Measurements from ENCODE around the gene OGDH. TPM values are rescaled to one million over a fixed set of nuclear protein-coding genes. Genes with fewer than 3 reads are reported as not detected.

Gene OGDH
- total and polyA plus RNA-seq, 2 of the 4 experiments (the other 2 are of a cell fraction): 47.4 to 56.5 TPM

- Histone ChIP-seq H3K79me1 (ENCODE audit: low read depth in 1 of 2, low read length in 2 of 2) (peaks cover 0 to 8% of the 10 kb centered on the region in 2 experiments; a peak in 2 of 4 replicates), H2BK20ac (ENCODE audit: low read depth, low read length) (no peak overlapping the region), H2BK5ac (ENCODE audit: low read depth, low read length, poor library complexity, severe bottlenecking) (peak overlapping the region; percentile 57), H3K4me2 (ENCODE audit: low read depth, low read length) (peak overlapping the region; percentile 24; the same call in 1 of the 2 replicates), H3K36me3 (ENCODE audit: control insufficient read depth, insufficient read depth, low read length) (peaks cover 35% of the 10 kb centered on the region), H4K8ac (ENCODE audit: low read depth in 2 of 2, low read length in 2 of 2) (peak overlapping the region in 1 of 2 experiments; percentile 42; a peak in 1 of 4 replicates), H3K9ac (ENCODE audit: low read depth, low read length) (no peak overlapping the region), H3K4ac (ENCODE audit: low read depth, low read length) (peak overlapping the region; percentile 43), H3K18ac (ENCODE audit: low read depth, low read length) (0 out of 2 replicates have a peak overlapping the region, but pooled peaks have one; percentile 8), H3K4me3 (ENCODE audit: insufficient read depth, low read depth, low read length) (no peak overlapping the region), H4K5ac (ENCODE audit: low read depth, low read length) (no peak overlapping the region; the same call in 1 of the 2 replicates), H2BK15ac (ENCODE audit: low read depth, low read length) (no peak overlapping the region), H3K9me3 (ENCODE audit: control insufficient read depth, insufficient read depth, low read length) (no peaks in the 10 kb centered on the region), H3K14ac (replicated peaks; ENCODE audit: low read depth, low read length) (peak overlapping the region; percentile 70; the same call in 1 of the 2 replicates), H3K27ac (ENCODE audit: insufficient read depth, low read length) (peak overlapping the region; percentile 78; the same call in 1 of the 2 replicates), H4K20me1 (ENCODE audit: insufficient read depth, low read length) (peaks cover 3% of the 10 kb centered on the region; the same call in 1 of the 2 replicates), H2AK5ac (ENCODE audit: low read depth, low read length) (peak overlapping the region; percentile 29; the same call in 1 of the 2 replicates), H3K9me1 (ENCODE audit: insufficient read depth, low read length) (peaks cover 42% of the 10 kb centered on the region), H3K4me1 (ENCODE audit: control insufficient read depth, insufficient read depth, low read length) (peaks cover 18% of the 10 kb centered on the region), H2AFZ (replicated peaks; ENCODE audit: low read length, poor library complexity) (peak overlapping the region; percentile 44), H2AK9ac (replicated peaks; ENCODE audit: low read depth, low read length, poor library complexity) (peak overlapping the region; percentile 62), H2BK120ac (ENCODE audit: low read depth, low read length) (peak overlapping the region; percentile 24; the same call in 1 of the 2 replicates), H3K23ac (ENCODE audit: low read depth, low read length) (no peak overlapping the region), H4K91ac (ENCODE audit: insufficient read depth, low read depth, low read length) (no peak overlapping the region), H3K56ac (ENCODE audit: extremely low read depth, insufficient read depth, low read length) (no peak overlapping the region), H3K27me3 (ENCODE audit: control insufficient read depth, insufficient read depth, low read length) (no peaks in the 10 kb centered on the region)
- POLR2A ChIA-PET (ENCODE audit: unreplicated experiment): no interaction called here
- BruUV-seq (replicated peaks): no TSS peak
- WGBS, 2 experiments (ENCODE audit: extremely low coverage in 2 of 2, insufficient read length in 1 of 2): 88% methylated on average over 2 of the region's 5 CpGs; no CpG with 5 or more reads in 1 of the 2 experiments
- ATAC-seq (ENCODE audit: low read depth): peak; percentile 87
- in situ Hi-C loops (cut with MboI; ENCODE audit: low sequenced_read_pairs): no loop called here
- TF ChIP-seq MAZ (IDR thresholded peaks at IDR 0.05; ENCODE audit: borderline replicate concordance, low read depth, low read length) (no peak), MAFK (IDR thresholded peaks at IDR 0.05; ENCODE audit: low read depth, low read length) (0 out of 2 replicates have a peak, but pooled peaks have one; percentile 9), POLR2A (IDR thresholded peaks at IDR 0.05; ENCODE audit: low read depth, low read length) (no peak), NFE2L2 (IDR thresholded peaks at IDR 0.05; ENCODE audit: low read depth, low read length) (no peak), RAD21 (IDR thresholded peaks at IDR 0.05; ENCODE audit: low read length) (no peak), BHLHE40 (IDR thresholded peaks at IDR 0.05; ENCODE audit: low read depth, low read length) (peak; percentile 35; the same call in 1 of the 2 replicates), CTCF (conservative IDR thresholded peaks at IDR 0.05; ENCODE audit: low read depth, low read length) (no peak), CHD1 (IDR thresholded peaks at IDR 0.05; ENCODE audit: low read depth, low read length) (no peak), RCOR1 (IDR thresholded peaks at IDR 0.05; ENCODE audit: insufficient replicate concordance, low read length) (no peak), CEBPB (IDR thresholded peaks at IDR 0.05; ENCODE audit: low read depth, low read length) (peak; percentile 95), SMC3 (IDR thresholded peaks at IDR 0.05; ENCODE audit: low read depth, low read length) (no peak), FOS (IDR thresholded peaks at IDR 0.05; ENCODE audit: low read depth, low read length) (no peak), MXI1 (IDR thresholded peaks at IDR 0.05; ENCODE audit: borderline replicate concordance, low read depth, low read length) (no peak), RFX5 (IDR thresholded peaks at IDR 0.05; ENCODE audit: low read depth, low read length) (no peak)
- peak; percentile 86 for DNase-seq
- CTCF ChIA-PET: no interaction called here
- dilution Hi-C loops (cut with HindIII; ENCODE audit: low sequenced_read_pairs, unreplicated experiment): no loop called here
- intact Hi-C loops (cut with micrococcal nuclease): no loop called here
Observed at GRCh38 chr7:44678471-44679179, 72.2 kb downstream of the OGDH start.

Data from IMR-90 (cell line).